ENCODE results near the gene FDX1. TPM values are rescaled to one million over a fixed set of nuclear protein-coding genes. Genes with fewer than 3 reads are reported as not detected.

Gene FDX1
- total RNA-seq, 1 donor from 2014 or later = 9.7 TPM

DNA sequence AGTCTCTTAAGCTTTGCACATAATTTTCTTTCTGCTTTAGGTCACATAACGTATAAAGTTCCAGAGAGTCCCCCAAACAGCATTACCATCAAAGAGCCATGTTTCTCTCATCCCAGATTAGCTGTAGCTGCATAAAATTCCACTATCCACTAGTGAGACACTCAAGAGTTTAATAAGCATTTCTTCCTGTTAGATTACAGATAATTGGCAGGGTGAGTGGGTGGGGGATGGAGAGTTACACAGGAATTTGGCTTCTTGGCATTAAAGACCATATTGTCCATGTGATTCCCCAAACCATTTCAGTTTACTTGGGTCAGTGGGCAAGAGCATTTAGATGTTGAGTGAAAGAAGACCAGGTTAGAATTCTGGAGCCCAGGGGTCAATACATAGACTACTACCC is 82.3 kb downstream of the FDX1 start:
- ATAC-seq = no peak

- no peak for ATAC-seq
Measured at GRCh38 chr11:110513259-110513801, 83.6 kb downstream of the FDX1 start.

GRCh38 chr11:110513846-110514437 is 84.2 kb downstream of the FDX1 start:
- no peak for ATAC-seq

Other genes starting within 250 kb of the FDX1 start
- 54.2 TPM for gene RDX, start 133.3 kb upstream of the FDX1 start, total RNA-seq